Measurements from ENCODE around the gene C12orf75.
"Not testable (repeated sequence)": the region's sequence is repeated elsewhere in the genome, so short reads cannot be mapped to it uniquely, and the experiment has no call there.

The C12orf75 gene

DNA sequence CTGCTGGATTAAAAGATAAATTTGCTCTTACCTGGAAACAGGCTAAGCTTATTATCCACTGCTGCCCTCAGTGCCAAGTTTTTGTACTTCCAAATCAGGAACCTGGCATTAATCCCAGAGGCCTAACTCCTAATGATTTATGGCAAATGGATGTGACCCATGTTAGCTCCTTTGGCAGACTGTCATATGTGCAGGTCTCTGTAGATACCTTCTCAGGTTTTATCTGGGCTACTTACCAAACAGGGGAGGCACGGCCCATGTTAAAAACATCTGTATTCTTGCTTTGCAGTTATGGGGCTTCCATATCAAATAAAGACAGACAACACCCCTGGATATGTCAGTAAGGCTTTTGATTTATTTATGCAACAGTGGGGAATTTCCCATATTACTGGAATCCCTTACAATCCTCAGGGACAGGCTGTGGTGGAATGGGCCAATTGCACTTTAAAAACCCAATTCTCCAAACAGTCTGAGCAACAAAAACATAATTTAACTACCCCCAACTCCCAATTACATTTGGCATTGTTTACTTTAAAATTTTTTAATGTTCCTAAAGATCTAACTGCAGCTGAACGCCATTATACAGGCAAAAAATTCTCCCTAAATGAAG, 19.9 kb upstream of the C12orf75 start:
- not testable (repeated sequence) for DNase-seq

DNA sequence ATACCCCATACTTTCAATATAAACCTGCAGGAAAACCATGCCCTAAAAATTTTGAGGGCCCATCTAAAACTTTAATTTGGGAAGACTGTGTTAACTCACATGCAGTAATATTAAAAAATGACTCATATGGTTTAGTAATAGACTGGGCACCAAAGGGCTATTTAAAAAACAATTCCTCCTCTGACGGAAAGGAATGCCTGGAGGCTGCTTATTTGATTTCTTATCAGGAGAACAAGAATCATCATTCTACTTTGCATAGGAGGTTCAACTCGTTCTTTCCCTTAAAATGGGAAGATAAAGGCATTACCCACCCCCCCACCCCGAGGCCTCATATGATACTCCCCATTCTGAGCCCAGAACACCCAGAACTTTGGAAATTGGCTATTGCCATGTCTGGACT, 18.6 kb upstream of the C12orf75 start:
- DNase-seq = not testable (repeated sequence)

DNA sequence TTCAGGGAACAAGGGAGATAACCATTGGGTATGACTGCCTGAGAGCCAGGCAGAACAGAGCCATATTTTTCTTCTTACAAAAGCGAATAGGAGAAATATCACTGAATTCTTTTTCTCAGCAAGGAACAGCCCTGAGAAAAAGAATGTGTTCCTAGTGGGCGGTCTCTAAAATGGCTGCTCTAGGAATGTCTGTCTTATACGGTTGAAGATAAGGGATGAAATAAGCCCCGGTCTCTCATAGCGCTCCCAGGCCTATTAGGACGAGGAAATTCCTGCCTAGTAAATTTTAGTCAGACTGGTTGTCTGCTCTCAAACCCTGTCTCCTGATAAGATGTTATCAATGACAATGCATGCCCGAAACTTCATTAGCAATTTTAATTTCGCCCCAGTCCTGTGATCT, 16.7 kb upstream of the C12orf75 start:
- not testable (repeated sequence) for DNase-seq

DNA sequence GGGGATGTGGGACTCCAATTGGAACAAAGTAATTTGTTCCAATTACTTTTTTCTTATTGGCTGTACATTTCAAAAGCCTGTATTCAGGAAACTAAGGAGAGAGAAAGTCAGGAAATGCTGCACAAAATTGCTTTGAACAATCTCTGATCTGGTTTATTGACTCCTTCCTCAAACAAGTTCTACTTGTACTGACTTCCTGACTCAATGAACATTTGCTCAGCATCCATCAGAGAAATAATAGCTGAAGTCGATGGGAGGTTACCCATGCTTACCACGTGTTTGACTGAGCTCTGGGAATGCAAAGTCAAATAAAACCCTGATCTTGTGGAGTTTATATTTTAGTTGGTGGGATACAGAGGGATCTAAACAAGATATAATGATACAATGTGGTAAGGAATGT, 15.4 kb upstream of the C12orf75 start:
- no peak for DNase-seq

DNA sequence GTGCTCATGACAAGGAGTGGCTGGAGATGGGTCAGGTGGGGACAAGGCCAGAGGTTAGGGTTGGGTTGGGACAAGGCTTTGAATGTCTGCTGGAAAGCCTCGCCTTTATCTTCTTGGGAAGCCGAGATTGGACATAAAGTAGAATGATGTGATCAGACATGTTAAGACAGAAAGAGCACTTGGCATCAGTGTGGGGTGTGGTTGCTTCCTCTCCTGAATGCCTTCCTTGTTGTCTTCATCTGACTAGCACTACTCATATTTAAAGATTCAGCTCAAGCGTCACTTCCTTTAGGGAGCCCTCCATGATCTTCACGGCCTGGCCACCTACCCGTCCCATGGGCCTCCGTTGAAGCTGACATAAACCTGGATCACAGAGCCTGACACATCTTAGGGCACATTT, 14.8 kb upstream of the C12orf75 start:
- no peak for DNase-seq

DNA sequence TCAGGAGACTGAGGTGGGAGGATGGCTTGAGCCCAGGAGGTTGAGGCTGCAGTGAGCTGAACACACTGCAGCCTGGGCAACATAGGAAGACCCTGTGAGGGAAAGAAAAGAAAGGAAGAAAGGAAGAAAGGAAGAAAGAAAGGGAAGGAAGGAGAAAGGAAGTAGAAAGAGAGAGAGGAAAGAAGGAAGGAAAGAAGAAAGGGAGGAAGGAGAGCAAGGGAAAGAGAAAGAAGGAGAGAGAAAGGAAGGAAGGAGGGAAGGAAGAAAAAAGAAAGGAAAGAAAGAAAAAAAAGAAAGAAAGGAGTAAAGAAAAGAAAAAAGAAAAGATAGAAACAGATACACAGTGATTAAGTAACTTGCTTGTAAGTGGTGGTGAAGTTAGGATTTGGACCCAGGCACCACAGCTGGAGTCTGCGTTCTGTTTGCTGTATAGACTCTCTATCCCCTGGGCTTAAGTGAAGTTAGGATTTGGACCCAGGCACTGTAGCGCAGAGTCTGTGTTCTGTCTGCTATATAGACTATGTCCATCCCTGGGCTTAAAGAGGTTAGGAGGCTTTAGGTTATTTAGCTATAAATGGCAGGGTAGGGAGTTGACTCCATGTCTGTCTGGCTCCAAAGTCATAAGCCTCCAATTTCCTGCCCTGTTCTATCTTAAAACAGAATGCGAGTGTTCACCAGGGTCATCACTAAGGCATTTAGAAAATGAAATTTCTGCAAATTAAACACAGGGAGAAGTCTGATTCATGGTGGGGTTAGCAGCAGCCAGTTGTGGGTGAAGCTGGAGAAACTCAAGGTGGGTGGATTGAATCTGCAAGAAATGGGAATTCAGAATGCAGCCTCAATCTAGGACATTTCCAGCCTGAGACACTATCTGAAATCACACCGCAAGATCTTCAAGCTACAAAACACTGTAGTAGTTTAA, 13.3 kb upstream of the C12orf75 start:
- DNase-seq = no peak

DNA sequence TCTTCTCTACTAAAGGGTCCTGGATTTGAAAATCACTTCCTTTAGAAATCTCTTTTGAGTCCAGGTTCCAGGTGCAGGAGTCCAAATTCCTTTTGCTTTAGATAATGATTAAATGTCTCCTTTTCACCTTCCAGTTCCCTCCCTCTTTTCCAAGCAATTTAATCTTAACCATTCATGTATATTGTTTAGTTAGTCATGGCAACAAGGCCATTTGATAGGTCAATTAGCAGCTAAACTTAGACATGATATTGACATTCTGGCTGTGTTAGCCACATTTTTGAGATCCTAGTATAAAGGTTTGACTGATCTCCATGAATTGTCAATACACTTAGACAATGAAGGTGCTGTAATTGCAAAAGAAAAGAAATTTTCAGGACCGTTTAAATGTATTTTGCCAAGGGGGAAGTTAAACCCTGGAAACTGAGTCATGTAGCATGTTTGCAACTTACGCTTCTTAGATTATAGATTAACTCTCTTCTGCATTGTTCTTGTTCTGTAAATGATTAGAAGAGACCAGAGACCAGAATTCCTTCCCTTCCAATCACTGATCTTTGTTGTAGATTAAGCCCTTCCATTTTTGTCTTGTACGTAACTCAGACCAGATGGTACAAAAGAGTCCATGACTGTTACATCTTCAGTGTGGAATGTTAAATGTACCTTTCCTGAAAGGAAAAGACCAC, 12.4 kb upstream of the C12orf75 start:
- no peak for DNase-seq

DNA sequence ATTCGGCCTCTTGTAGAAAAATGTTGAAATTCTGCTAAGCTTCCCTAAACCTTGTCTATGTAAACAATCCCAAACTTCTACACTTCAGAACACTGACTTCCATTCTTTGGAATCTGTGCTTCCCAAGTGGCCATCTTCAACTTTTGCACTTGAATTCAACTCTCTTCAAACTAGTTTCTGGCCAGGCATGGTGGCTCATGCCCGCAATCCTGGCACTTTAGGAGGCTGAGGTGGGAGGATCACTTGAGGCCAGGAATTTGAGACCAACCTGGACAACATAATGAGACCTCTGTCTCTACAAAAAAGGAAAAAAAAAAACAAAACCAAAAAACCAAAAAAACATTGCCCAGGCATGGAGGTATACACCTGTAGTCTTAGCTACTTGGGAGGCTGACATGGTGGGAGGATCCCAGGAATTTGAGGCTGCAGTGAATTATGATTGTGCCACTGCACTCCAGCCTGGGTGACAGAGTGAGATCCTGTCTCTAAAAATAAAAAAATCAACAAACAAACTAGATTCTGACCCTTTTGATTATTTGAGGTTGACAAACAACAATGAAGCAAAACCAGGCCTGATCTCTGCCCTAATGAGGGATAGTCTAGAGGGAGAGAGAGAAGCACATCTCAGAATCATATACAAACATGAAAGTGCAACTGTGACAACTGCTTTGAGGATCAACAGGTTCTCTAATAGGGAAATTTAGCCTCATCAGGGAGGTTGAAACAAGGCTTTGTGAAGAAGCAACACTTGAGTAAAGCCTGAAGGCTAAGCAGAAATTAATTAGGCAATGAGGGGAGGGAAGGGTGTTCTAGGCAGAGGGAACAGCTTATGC, 11.6 kb upstream of the C12orf75 start:
- DNase-seq = no peak

DNA sequence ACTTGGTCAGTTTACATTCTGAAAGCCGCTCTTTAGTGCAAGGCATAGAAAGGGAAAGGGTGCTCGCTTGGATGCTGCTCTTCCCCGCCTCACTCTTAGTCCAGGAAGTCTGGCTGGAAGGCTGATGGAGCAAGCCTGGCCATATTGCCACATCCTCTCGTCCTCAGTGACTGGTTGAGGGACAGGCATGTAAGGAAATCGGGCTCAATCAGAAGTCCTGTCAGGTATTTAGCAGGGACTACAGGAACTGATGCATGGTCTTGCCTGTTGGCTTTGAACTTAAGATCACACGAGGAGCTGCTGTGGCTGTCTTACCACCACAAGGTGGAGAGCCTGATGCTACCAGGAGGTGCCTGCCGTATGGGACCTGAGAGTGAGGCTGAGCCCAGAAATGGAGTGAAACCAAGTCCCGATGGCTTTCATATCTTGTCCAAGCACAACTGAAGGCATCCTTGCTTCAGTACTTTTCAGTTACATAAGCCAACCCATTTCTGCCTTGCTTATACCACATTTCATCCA, 10.7 kb upstream of the C12orf75 start:
- no peak for DNase-seq

DNA sequence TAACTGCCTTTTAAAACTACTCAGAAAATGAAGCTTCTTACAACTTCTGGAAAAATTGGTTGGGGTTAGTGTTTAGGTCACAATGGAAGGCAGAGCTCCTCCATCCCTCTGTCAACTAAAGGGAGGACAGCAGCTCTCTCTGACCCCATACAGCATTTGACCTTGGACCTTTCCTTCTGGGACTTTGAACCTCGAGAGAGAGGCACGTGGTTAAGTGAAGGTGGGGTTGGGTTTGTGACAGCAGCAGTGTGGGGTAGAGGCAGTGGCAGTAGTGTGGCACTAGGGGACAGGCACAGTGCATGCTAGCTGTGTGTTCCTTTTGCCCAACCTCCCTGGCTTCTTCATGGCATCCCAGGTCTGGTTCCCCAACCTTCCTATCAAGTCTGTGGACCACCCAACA, 9.4 kb upstream of the C12orf75 start:
- no peak for DNase-seq

DNA sequence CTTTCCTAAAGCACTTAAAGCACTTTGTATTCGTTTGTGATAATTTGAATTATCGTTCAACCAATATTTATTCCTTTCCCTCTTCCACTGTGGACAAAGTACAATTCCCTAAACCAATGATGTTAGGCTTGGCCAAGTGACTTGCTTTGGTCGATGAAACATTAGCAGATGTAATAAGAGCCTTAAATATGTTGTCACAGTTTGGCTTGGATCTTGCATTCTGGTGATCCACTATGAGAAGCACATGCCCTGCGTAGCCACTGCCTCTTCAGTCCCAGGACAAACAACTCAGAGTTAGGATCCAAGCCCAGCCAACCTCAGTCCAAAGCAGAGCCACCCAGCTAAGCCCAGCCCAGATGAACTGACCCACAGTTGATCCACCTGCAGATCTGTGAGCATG, 8.4 kb upstream of the C12orf75 start:
- no peak for DNase-seq

DNA sequence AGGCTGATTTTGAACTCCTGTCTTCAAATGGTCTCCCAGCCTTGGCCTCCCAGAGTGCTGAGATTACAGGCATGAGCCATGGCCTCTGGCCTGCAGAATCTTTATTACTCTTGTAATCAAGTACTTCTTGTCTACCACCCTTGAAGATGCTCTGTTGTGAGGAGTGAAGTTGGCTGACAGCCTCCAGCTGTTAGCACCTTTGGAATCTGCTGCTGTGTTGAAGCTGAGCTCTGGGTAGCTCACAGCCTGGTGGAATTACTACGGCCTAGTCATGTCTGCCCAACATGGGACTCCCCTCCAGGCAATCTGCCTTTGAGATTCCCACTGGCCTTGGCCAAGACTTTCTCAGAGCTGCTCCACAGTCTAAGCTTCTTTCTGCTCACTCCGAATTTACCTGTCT, 5.8 kb upstream of the C12orf75 start:
- no peak for DNase-seq

DNA sequence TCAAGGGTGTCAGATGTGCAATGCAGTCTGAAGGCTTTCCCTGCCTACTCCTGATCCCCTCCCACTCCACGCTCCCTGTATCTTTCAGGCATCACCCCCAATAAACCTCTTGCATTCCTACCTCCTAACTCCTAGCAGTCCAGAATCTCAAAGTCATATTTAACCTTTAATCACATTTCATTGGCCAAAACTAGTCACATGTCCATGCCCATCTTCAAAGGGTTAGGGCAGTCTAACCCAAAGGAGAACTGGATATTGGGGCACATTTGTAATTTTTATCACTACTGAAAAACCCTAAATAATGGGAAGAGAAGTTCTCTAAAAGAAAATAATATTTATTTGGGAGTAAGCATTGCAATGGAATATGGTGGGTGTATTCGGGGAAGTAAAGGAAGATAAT, 5.4 kb upstream of the C12orf75 start:
- no peak for DNase-seq

DNA sequence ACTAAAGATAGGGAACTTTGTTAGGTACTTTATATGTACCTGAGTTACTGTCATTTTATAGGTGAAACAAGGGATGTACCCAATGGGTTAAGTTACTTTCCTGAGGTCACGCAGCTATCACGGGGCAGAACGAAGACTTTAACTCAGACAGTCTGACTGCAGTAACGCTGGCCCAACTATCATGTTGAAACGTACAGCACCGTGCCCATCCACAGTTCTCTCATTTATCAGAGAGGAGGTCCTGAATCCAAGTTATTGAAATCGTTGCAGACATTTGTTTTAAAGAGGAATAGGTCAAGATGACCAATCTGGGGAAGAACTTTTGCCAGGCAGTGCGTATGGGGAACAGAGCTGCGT, 587 bp upstream of the C12orf75 start:
- DNase-seq = no peak

DNA sequence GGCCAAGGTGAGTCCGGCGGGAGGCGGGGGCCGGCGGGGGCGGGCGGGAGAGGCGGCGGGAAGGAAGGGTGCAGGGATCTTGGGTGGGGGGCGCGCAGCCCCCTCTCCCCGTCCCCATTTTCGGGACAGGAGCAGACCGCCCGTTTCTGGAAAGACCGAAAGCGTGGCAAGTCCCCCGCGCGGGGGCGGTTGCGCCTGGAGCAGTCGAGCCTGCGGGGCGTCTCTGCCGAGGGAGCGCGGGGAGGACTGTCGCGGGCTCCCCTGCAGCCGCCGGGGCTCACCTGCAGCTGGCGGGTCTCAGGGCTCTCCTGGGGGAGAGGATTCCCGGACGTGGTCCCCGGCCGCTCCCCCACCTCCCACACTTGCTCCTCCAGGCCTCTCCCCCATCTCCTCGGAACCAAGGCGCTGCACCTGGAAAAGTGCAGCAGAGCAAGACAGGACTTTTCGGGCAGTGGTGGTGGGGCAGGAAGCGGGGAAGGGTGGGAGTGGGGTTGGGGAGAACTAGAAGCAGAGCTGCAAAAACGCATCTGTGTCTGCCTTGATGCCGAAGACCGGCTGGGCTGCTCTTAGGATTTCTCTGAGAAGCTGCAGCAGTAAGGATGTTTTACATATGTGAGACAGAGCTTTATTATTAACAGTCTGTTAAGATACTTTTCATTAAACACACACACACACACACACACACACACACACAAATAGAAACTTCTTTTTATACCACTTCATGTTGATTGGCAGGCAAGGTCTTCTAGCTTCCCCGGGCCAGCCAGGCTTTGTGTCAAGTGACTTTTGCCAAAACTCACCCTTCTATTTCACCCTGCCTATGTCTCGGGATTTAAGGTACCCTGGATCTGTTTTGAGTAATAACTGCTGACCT, 677 bp downstream of the C12orf75 start:
- no peak for DNase-seq

DNA sequence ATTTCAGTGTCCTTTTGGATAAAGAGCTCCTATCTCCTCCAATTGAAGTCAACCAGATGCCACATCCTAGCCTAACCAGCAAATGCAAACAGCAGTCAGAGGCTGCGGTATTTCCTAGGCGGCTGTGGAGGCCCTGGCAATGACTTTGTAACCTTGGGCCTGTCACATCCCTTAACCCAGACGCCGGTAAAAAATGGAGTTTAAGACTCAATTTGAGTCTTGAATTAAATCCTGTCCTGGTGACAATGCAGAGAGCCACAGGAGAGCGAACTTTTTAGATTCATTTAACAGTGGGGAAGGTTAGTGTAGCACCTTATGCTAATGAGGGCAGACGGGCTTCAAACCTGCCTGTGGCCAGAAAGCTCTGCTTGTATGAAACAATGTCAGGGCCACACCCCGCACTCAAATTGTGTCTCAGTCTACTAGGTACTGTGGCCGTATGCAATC, 1.3 kb downstream of the C12orf75 start:
- DNase-seq = no peak

DNA sequence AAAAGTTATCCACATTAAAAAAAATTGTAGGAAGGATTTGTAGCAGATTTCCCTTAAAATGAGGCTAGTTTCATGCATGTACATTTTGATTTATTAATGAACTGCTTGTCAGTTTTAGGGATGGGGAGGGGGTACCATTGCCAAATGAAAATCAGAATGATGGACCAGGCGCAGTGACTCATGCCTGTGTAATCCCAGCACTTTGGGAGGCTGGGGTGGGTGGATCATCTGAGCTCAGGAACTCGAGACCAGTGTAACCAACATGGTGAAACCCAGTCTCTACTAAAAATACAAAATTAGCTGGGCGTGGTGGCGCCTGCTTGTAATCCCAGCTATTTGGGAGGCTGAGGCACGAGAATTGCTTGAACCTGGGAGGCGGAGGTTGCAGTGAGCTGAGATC, 1.8 kb downstream of the C12orf75 start:
- not testable (repeated sequence) for DNase-seq

DNA sequence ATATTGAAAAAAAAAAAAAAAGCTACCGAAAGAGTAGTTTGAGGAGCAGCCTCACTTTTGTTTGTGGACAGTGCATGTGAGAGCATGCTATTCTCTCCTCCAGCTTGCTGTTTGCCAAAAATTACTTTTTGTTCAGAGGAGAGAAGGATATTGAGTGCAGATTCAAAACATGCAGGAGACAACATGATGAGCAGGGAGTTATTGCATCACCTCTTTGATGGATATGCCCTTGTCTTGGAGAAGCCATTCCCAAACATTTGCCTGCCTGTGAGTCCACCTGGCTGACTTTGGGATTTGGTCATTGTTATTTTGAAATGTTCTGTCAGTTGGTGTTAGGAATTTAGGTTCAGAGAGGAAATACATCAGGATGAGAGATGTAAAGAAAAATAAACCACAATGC, 2.4 kb downstream of the C12orf75 start:
- DNase-seq = no peak

DNA sequence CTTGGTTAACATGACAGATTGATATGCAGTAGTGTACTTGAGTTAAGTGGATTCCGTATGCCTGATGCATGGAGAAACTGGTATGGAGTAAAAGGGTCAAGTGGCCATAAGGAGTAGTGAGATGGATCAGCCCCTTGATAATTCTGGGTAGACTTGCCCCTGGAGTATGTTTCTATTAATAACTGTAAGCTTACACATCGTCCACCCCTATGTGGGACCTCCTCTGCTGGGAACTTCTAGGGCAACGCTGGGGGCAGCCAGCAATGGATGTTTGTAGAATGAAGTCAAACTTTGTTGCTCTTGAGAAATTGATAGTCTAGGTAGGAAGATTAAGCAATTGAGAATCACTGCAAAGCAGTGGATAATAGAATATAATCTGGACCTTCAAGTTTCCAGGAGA, 3.5 kb downstream of the C12orf75 start:
- DNase-seq = no peak

DNA sequence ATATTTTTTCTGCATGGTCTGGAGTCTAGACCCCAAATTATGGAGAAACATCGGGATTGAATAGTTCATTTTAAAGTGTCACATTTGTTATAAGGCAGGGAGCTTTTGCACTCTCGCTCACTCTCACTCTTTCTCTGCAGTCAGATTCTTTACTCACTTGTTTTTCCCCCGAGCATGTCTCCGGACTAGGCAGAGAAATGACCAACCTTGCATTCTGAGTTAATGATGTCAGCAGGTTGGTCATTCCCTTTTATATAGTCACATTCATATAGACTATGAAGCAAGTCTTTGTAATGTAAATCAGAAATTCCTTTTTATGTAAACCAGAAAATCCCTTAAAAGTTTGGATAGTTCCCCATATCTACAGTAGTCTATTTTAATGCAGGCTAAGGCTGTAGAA, 4.1 kb downstream of the C12orf75 start:
- no peak for DNase-seq

DNA sequence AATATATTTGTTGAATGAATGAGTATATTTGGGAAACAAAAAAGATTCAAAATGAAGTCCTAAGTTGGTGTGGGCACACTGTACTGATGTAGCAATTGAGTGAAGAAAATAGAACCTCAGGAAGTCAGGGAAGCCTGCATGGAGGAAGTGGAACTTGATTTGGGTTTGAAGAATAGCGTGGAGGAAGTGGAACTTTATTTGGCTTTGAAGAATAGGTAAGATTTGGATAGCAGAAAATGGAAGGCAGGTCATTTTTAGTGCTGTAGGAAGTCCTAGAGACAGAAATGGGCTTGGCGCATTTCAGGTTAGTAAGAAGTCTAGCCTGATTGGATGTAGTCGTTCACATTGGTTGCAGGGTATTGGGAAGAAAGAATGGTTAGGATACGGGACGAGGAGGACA, 5.4 kb downstream of the C12orf75 start:
- DNase-seq = no peak

DNA sequence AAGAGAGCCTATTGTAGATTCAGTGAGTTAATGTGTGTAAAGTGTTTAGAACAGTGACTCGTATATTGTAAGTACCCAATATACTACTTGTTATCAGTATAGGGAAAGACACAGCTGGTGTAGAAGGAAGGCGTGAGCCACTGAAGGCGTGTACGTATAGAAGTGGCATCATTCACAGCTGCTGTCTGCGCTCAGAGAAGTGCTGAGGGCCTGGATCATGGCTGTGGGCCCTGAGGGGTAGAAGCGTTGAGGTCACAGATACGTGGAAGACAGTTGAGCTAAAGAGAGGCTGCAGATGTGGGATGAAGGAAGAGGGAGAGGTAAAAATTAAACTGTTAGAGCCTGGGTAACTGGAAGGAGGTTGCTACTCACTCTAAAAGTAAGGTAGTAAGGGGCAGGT, 5.9 kb downstream of the C12orf75 start:
- DNase-seq = no peak

All from GF-D8 (cell line).